GDM1 (cell line): Measurements from ENCODE around the gene SLC12A6.

Source experiments
- DNase-seq: peaks from one replicate; lab custom pipeline; 2025; lab: John Stamatoyannopoulos, UW

SLC12A6 gene

GRCh38 chr15:34330279-34330678 is 7.3 kb downstream of the SLC12A6 start:
- no peak for DNase-seq

GRCh38 chr15:34329006-34329405 is 8.6 kb downstream of the SLC12A6 start:
- DNase-seq, result no peak

- DNase-seq, result no peak
Observed at GRCh38 chr15:34327906-34328305, 9.7 kb downstream of the SLC12A6 start.

GRCh38 chr15:34325368-34325767 is 12.2 kb downstream of the SLC12A6 start:
- no peak for DNase-seq

GRCh38 chr15:34324933-34325332 is 12.6 kb downstream of the SLC12A6 start:
- no peak for DNase-seq

- DNase-seq, result no peak
Observed at GRCh38 chr15:34323217-34323616, 14.4 kb downstream of the SLC12A6 start.

GRCh38 chr15:34318277-34319079 is 19.1 kb downstream of the SLC12A6 start:
- no peak for DNase-seq

GRCh38 chr15:34314491-34315490 is 22.8 kb downstream of the SLC12A6 start:
- DNase-seq, result no peak

GRCh38 chr15:34311563-34311962 is 26.0 kb downstream of the SLC12A6 start:
- DNase-seq, result no peak

GRCh38 chr15:34304613-34305012 is 33.0 kb downstream of the SLC12A6 start:
- DNase-seq, result no peak

- DNase-seq, result no peak
Observed at GRCh38 chr15:34301058-34301457, 36.5 kb downstream of the SLC12A6 start.

- no peak for DNase-seq
Observed at GRCh38 chr15:34297059-34297458, 40.5 kb downstream of the SLC12A6 start.

GRCh38 chr15:34292621-34293020 is 45.0 kb downstream of the SLC12A6 start:
- DNase-seq, result no peak

- DNase-seq, result no peak
Observed at GRCh38 chr15:34284937-34285336, 52.6 kb downstream of the SLC12A6 start.

- DNase-seq, result no peak
Observed at GRCh38 chr15:34282384-34282783, 55.2 kb downstream of the SLC12A6 start.

GRCh38 chr15:34280193-34280592 is 57.4 kb downstream of the SLC12A6 start:
- no peak for DNase-seq

- no peak for DNase-seq
Observed at GRCh38 chr15:34279368-34279767, 58.2 kb downstream of the SLC12A6 start.

GRCh38 chr15:34275721-34276120 is 61.9 kb downstream of the SLC12A6 start:
- no peak for DNase-seq

- DNase-seq, result no peak
Observed at GRCh38 chr15:34275154-34275553, 62.4 kb downstream of the SLC12A6 start.

- no peak for DNase-seq
Observed at GRCh38 chr15:34271493-34271892, 66.1 kb downstream of the SLC12A6 start.

- DNase-seq, result no peak
Observed at GRCh38 chr15:34266751-34267150, 70.8 kb downstream of the SLC12A6 start.

GRCh38 chr15:34264076-34264475 is 73.5 kb downstream of the SLC12A6 start:
- no peak for DNase-seq

- DNase-seq, result no peak
Observed at GRCh38 chr15:34262362-34262761, 75.2 kb downstream of the SLC12A6 start.
